ENCODE data around the gene ESYT2.
"Not testable (repeated sequence)": the region's sequence is repeated elsewhere in the genome, so short reads cannot be mapped to it uniquely, and the experiment has no call there.

ESYT2 gene

DNA sequence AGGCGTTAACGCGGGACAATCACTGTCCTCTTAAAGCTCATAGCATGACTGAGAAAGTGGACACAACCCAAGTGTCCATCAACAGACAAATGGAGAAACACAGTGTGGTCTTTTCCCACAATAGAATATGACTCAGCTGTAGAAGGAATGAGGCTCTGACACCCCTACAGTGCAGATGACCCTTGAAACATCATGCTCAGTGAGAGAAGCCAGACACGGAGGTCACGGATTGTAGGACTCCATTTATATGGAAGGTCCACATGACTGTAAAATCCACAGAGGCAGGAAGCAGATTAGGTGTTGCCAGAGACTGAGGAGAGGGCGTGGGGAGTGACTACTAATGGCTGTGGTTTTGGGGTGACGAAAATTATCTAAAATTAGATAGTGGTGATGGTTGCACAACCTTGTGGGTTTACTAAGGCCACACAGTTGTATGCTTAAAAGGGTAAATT lies 118.6 kb downstream of the ESYT2 start:
- DNase-seq, result no peak

- no peak for DNase-seq
These were observed 121.7 kb downstream of the ESYT2 start for GRCh38 chr7:158707610-158708009.

DNA sequence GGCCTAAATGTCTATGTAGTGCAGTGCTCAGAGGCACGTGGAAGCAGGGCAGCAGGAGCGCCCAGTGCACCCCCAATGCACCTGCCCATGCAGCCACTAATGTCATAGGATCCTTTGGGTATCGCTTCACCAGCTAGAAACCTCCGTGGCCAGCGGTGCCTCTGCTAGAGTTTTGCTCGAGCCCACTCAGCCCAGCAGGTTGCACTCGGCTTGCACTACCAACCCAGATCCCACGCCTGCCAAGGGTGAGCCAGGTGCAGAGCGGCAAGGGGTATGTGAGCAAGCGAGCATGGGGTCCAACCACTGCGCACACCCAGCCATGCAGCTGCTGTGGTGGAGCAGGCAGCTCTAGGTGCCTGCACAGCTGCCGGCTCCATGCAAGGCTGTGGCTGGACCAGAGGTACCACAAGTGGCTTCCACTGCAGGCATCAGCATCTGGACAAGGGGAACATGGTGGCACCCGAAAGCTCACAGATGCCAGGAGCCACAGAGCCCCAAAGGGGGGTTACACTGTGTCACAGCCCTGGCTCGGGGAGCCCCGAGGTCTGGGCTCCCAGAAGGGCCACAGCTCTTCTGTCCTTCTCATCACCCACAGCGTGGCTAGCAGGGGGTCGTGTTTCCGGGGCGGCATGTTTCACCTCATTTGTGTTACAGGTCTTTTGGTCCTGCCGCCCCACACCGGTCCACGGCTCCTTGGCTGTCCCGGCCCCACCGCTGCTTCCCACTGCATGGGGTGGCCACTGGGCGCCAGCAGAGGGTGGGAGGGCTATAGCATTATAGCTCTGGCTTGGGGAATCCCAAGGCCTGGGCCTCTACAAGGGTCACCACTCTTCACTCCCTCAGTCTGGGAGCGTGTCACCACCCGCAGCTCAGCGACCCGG lies 122.4 kb downstream of the ESYT2 start:
- no peak for DNase-seq

DNA sequence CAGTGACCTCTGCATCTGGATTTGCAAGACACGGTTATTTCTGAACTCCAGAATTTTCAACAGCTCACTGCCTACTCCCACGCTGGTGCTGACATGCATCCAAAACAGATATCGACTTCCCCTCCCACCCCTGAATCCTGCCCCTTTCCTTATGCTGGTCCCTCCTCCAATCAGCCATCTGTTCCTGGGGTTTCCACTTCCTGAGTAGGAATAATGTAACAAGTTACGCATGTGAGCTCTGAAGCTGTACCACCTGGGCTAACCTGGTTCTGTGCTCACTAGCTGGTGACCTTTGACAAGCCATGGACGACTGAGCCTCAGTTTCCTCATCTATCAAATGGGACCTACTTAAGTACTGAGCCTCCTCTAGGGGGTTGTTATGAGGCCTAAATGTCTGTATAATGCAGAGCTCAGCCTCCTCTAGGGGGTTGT lies 123.0 kb downstream of the ESYT2 start:
- peak; percentile 61 for DNase-seq

- DNase-seq, result peak; percentile 38
These were observed 124.0 kb downstream of the ESYT2 start for GRCh38 chr7:158705234-158705850.

- DNase-seq, result peak; percentile 97
These were observed 124.6 kb downstream of the ESYT2 start, which contains the start of gene NCAPG2 for GRCh38 chr7:158704524-158705233. NCAPG2 (minus strand) TSS chr7:158704804; CDS start chr7:158701899, 2,905 bp downstream.

GRCh38 chr7:158703679-158704523 lies 125.4 kb downstream of the ESYT2 start:
- peak; percentile 7 for DNase-seq

GRCh38 chr7:158702944-158703343 lies 126.4 kb downstream of the ESYT2 start:
- DNase-seq, result no peak

- DNase-seq, result peak; percentile 11
These were observed 127.1 kb downstream of the ESYT2 start for GRCh38 chr7:158702196-158702595.

- DNase-seq, result no peak
These were observed 129.3 kb downstream of the ESYT2 start for GRCh38 chr7:158700008-158700407.

DNA sequence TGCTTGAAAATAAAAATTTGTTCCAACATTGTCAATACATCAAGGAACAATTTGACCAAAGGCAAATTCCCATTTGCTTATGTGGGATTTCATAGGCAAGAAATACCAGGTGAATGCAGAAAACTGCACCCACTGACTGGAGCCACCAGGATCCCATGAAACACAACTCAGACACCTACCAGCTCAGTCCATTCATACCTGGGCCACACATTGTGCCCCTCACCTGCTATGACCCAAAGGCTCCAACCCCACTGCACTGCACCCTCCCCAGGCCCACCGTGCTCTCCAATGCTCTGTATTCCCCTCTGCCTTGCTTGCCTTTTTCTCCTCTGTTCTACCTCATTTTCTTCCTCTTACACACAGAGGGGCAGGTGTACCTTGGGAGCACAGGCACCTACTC lies 130.0 kb downstream of the ESYT2 start:
- DNase-seq, result no peak

DNA sequence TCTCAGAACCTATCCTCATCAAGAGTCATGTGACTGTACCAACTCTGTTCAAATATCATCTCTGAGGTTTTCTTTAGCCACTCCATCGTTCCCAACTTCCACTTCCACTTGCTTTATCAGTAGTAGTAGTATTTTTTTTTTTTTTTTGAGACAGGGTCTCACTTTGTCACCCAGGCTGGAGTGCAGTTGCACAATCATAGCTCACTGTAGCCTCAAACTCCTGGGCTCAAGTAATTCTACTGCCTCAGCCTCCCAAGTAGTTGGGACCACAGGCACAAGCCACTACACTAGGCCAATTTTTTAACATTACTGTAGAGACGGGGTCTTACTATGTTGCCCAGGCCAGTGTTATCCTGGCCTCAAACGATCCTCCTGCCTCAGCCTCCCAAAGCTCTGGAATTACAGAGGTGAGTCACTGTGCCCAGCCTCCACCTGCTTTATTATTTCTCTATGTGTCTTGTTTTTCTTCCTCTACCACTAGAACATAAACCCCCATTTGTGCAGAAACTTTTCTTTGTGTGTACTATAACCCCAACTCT lies 130.6 kb downstream of the ESYT2 start:
- no peak for DNase-seq

- not testable (repeated sequence) for DNase-seq
These were observed 131.7 kb downstream of the ESYT2 start for GRCh38 chr7:158697597-158697996.

- peak; percentile 7 for DNase-seq
These were observed 133.4 kb downstream of the ESYT2 start for GRCh38 chr7:158695726-158696452.

- no peak for DNase-seq
These were observed 134.3 kb downstream of the ESYT2 start for GRCh38 chr7:158695056-158695455.

DNA sequence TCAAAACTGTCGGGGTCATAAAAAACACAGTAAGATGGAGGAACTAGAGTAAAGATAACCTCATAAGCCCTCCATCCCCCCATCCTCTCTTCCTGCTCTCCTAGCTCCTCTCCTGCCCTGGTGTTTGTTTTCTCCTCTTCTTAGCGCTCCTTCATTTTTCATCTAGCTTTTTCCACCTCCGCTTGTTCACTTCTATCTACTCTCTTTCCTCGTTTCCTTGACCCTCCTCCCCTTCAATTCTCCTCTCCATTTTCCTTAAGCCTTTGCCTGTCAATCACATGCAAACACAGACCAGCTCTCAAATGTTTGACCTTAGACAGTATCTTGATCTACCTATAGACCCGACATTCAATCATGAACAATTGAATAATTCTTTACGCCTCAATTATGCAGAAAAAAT lies 134.7 kb downstream of the ESYT2 start:
- no peak for DNase-seq

DNA sequence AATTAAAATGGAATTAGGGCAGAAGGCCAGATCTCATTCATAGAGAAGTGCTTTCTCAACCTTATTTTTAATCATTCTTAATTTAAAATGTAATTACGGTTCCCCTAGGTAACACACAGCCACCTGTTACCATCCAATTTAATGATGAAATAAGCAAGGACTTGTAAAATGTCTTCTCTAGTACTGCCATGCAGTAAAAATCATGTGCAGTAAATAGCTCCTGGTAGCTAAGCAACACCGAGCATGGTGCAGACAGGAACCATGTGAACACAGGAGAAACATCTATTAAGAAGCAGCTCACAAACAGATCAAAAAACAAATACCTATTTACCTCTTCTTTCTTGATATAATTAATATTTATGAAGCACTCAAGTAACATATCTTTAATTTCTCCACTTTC lies 139.8 kb downstream of the ESYT2 start:
- no peak for DNase-seq

DNA sequence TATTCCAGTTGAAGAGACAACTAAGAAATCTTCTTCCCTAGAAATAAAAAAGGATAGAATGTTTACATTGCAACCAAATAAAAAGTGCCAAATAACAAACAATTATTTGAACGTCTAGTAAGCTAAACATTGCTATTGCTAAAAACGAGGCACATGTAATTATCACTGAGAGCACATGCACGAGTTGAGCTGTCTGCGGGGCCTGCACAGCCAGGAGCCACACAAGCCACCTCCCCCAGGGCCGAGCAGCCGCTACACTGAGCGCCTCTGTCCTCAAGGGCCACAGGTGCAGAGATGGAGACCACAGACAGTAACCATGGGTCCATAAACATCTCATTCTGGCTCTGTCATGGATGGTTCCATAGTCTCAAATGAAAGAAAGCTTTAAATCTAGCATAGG lies 141.9 kb downstream of the ESYT2 start:
- no peak for DNase-seq

DNA sequence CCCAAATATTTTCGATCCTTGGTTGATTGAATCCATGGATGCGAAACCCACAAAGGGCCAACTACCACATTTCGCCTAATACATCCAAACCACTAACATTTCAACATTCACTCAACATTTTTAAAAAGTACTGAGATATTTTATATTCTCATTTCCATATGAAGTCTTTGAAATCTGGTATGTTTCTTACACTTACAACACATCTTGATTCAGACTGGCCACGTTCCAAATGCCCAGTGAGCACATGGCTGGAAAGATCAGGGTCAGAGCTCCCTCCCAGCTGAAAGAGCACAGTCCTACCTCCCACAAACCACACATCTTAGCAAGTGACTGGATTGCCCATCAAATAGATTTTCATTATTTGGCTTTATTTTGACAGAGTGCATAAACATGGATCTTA lies 143.6 kb downstream of the ESYT2 start:
- DNase-seq, result no peak

- no peak for DNase-seq
These were observed 145.0 kb downstream of the ESYT2 start for GRCh38 chr7:158684329-158684728.

DNA sequence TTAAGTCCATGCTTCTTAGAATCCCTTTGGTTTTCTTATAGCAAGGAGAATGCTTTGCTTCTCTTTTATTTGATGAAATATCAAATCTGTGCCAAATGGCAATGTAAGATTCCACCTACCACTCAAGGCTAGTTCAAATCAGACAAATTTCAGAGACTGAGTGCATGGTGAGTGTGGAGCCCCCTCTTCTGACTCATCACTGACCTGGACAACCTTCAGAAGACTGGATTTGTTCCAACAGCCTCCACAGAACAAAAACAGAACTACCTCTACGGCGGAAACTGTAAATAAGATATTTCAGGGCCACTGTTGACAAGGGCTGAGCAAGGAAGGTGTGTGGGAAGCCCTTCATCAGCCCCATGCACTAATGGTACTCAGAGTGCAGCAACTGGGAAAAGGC lies 145.8 kb downstream of the ESYT2 start:
- no peak for DNase-seq

DNA sequence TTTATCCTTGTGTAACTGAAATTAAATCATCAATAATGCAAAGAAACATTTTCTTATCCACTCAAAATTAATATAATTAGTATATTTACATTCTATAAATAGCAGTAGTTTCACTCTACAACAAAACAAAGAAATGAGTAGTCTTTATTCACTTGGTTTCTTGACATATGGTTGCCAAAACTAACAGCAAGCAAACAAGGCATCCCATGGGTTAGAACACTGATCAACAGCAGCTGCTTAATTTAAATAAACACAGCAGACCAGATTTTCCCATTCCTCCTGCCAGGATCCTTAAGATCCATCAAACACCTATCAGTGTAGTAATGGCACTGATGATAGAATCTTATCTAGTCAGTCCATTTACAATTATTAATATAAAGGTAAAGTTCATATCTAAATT lies 146.9 kb downstream of the ESYT2 start:
- peak; percentile 52 for DNase-seq

All from NCI-H2171 treated with DMSO at 0.1 percent for 48 hours (cell line).